D721Med (cell line): ENCODE data around the gene EXOC6B.
A peak's percentile ranks its signal among the peaks of the same experiment; 100 is the strongest.

Experiments
- DNase-seq: peaks from one replicate; pipeline ENCODE4 v3.0.0; 2011; ENCODE audit warnings: low spot score; ENCODE audit not compliant: insufficient read length
- FAIRE-seq: peaks from 2 replicates; lab custom pipeline; 2011; peaks lifted over from hg19 to GRCh38; lab: Jason Lieb, UNC
- TF ChIP-seq, protein P1 (sequence below): IDR thresholded peaks from 2 replicates; pipeline ENCODE4 v1.5.1; 2012; ENCODE audit warnings: mild to moderate bottlenecking, control low read depth; ENCODE audit not compliant: insufficient read depth; ENCODE audit errors: missing control alignments

EXOC6B gene

GRCh38 chr2:72613931-72614330 is 211.9 kb downstream of the EXOC6B start:
- TF ChIP-seq, protein P1, sequence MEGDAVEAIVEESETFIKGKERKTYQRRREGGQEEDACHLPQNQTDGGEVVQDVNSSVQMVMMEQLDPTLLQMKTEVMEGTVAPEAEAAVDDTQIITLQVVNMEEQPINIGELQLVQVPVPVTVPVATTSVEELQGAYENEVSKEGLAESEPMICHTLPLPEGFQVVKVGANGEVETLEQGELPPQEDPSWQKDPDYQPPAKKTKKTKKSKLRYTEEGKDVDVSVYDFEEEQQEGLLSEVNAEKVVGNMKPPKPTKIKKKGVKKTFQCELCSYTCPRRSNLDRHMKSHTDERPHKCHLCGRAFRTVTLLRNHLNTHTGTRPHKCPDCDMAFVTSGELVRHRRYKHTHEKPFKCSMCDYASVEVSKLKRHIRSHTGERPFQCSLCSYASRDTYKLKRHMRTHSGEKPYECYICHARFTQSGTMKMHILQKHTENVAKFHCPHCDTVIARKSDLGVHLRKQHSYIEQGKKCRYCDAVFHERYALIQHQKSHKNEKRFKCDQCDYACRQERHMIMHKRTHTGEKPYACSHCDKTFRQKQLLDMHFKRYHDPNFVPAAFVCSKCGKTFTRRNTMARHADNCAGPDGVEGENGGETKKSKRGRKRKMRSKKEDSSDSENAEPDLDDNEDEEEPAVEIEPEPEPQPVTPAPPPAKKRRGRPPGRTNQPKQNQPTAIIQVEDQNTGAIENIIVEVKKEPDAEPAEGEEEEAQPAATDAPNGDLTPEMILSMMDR: no peak
- FAIRE-seq: no peak
- no peak for DNase-seq

DNA sequence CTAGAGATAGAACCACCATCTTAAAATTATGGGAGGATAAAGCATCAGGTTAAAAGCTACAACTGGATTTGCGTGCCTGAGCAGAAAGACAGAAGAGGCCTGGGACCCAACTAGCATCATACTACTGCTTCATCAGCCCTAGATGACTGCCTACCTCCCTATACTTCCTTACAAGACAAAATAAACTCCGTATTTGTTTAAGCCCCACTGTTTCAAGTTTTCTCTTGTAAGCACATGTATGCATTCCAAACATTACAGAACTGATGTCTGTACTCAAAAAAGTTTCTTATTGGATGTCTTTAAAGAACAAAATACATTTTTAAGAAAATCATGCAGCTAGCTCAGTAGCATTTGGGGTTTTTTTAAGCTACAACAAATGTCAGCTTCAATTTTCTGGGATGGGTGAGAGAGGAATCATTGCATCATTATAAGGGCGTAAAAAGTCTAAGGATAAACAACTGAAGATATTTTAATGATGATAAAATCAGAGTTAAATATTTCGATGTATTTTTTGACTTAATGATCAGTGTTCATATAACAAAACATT is 213.1 kb downstream of the EXOC6B start:
- DNase-seq: no peak
- FAIRE-seq: no peak

GRCh38 chr2:72607189-72607588 is 218.6 kb downstream of the EXOC6B start:
- FAIRE-seq: no peak
- no peak for DNase-seq
- TF ChIP-seq, protein P1: no peak

More for the DNA sequence above, 213.1 kb downstream of the EXOC6B start:
- TF ChIP-seq, protein P1: no peak

DNA sequence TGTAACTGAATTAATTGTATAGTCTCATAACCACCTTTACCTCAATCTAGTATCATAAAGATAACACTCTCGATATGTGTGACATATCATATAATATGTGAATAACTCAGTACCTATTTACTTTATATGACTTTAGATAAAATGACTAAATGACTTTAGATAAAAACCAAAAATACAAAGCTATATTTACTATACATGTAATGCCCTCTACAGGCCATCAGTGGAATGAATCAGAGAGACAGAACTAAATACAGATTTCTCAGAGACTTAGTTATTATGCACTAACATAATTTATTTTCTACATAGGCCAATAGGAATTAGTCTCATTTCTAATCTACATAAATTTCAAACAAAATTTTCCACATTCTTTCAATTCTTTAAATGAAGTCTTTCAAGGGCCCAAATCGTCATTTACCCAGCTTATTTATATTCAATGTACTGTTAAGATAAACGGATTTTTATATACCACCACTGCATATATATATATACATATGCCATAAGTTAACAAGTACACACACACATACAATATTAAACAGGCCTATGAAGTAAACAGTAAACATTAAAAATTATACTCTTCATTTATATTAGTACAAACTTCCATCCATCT is 219.9 kb downstream of the EXOC6B start:
- TF ChIP-seq, protein P1: peak; percentile 62
- DNase-seq (peak; percentile 12), FAIRE-seq (peak; percentile 82)

- TF ChIP-seq, protein P1: no peak
- DNase-seq (no peak), FAIRE-seq (no peak)
Measured at GRCh38 chr2:72604468-72604867, 221.4 kb downstream of the EXOC6B start.

DNA sequence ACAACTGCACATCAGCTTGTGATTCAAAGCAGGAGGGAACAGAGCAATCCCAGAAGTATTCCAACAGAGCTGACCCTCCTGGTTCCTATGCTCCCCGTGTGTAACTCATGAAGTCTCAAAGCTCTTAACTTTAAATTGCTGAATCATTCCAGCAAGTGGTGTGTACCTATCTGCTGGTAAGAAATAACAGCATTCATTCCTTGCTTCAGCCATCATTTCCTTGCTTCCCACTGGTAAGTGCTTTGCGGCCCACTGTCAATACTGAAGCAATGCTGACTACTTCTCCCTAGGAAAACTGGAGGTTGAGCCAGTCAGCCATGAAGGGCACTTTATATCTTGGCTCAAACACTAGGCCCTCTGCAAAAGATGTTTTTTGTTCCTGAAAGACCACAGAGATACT is 222.4 kb downstream of the EXOC6B start:
- FAIRE-seq (no peak), DNase-seq (no peak)
- TF ChIP-seq, protein P1: no peak

DNA sequence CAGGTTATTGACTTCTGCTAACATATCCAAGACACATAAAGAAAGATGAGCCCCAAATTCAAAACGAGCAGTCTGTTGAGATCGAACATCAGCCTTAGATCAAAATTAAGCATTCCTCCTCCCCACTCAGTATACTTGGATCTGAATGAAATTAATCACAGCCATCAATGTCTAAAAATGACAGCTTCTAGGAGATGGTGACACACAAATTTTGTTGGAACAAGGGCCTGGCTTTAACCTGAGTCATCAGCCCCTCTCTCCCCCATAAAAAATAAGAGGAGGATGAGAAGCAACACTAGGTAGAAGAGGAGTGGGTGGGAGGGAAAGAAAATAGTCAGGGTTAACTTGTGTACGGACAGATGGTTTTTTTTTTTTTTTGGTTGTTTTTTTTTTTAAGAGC is 223.1 kb downstream of the EXOC6B start:
- DNase-seq: no peak
- FAIRE-seq: no peak
- TF ChIP-seq, protein P1: no peak
